Measurements from ENCODE around the gene ACTN4.

Gene ACTN4

DNA sequence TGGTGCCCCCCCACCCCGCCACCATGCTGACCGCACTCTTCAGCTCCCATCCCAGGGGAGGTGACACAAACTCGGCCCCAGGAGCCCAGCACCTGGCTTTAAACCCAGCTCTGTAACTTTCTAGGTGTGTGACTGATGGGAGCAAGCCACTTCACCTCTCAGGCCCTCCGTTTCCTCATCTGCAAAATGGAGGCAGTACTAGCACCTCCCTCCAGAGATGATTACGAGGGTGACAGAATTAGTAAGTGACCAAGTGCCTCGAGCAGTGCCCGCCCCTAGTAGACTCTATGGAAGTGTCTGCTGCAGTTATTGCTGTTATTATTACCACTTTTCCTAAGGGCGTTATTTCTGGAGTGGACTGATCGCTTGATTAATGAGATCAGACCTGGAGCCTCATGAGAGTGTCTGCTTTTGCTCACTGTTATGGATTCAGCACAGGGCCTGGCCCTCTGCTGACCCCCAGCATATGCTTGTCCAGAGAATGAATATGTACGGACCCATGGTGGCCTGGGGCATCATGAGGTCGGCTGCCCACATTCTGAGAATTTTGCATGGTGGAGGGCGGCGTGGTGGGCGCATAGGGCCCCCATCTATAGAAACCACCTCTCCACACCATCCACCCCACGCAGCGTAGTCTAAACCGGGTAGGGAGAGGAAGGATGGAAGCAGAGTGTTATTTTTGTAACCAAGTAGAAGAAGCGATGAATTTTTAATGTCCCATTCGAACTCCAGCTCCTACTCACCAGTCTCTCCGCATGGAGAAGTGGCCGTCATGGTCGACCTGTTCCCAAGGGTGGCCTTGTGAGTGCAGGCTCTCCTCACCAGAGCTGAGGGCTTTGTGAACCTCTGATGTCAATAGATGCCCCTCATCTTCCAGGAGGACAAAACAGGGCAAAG is 48.6 kb downstream of the ACTN4 start:
- Histone ChIP-seq H3K4me3 (ENCODE audit: low read depth, low read length) (no peak overlapping the region), H3K4me1 (peaks cover 14% of the 10 kb centered on the region), H3K27me3 (no peaks in the 10 kb centered on the region), H3K9me3 (no peaks in the 10 kb centered on the region), H3K36me3 (peaks cover 28% of the 10 kb centered on the region)
- TF ChIP-seq, protein P1, sequence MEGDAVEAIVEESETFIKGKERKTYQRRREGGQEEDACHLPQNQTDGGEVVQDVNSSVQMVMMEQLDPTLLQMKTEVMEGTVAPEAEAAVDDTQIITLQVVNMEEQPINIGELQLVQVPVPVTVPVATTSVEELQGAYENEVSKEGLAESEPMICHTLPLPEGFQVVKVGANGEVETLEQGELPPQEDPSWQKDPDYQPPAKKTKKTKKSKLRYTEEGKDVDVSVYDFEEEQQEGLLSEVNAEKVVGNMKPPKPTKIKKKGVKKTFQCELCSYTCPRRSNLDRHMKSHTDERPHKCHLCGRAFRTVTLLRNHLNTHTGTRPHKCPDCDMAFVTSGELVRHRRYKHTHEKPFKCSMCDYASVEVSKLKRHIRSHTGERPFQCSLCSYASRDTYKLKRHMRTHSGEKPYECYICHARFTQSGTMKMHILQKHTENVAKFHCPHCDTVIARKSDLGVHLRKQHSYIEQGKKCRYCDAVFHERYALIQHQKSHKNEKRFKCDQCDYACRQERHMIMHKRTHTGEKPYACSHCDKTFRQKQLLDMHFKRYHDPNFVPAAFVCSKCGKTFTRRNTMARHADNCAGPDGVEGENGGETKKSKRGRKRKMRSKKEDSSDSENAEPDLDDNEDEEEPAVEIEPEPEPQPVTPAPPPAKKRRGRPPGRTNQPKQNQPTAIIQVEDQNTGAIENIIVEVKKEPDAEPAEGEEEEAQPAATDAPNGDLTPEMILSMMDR (IDR thresholded peaks at IDR 0.05; ENCODE audit: low read depth, low read length): no peak
- no peak for DNase-seq

DNA sequence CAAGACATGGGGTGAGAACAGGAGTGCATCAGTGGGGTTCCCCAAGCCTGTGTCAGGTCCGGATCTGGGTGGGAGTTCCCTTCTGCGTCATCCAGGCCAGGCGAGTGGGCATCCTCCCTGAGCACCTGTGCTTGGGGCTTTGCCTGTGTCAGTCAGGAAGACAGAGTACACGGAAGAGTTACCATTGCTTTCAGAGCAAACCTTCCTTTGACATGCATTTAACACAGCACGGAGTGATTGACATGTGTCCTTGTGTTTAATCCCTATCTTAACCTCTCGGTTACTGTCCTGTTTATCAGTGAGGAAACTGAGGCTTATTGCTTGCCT is 49.2 kb downstream of the ACTN4 start:
- TF ChIP-seq, protein P1 (IDR thresholded peaks at IDR 0.05; ENCODE audit: low read depth, low read length): no peak
- H3K4me3 ChIP-seq (ENCODE audit: low read depth, low read length): no peak overlapping the region
- H3K4me1 ChIP-seq: peaks cover 11% of the 10 kb centered on the region
- no peaks in the 10 kb centered on the region for H3K27me3 ChIP-seq
- peaks cover 34% of the 10 kb centered on the region for H3K36me3 ChIP-seq
- no peak for DNase-seq
- no peaks in the 10 kb centered on the region for H3K9me3 ChIP-seq

DNA sequence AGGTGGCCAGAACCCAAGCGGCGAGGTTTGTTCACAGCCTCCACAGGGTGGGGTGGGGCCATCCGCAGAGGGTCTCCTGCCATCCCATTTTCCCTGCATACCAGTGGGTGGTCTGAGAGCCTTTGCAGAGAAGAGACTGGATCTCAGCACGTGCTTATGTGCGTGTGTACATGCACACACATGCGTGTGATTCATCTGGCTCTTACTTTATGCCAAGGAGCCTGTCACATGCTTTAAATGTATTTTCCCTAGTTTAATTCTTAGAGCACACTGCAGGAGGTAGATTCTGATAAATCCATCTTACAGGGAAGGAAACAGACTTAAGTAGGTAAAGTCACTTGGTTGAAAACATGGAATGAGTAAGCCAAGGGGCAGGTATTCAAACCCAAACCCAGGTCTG is 49.7 kb downstream of the ACTN4 start:
- H3K4me1 ChIP-seq: peaks cover 7% of the 10 kb centered on the region
- H3K36me3 ChIP-seq: peaks cover 36% of the 10 kb centered on the region
- TF ChIP-seq, protein P1 (IDR thresholded peaks at IDR 0.05; ENCODE audit: low read depth, low read length): no peak

DNA sequence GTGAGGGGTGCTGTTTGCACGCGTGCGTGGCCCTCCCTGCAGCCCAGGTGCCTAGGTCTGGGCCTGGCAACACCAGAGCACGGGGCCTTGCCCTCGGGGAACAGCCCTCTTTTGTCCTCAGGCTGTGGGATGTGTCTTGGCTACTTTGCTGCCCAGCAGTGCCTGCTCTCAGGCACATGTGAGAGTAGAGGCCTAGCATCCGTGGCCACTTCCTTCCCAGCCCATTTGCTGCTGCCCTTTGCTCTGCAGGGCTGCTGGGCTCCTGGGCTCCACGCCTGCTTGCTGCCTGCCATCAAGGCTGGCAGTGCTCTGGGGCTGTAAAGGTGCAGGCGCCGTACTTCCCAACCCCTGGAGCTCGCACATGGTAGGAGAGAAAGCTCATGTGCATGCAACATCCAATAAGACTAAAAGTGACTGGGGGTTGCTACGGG is 50.2 kb downstream of the ACTN4 start:
- Histone ChIP-seq H3K27me3 (no peaks in the 10 kb centered on the region), H3K9me3 (no peaks in the 10 kb centered on the region), H3K4me1 (peaks cover 3% of the 10 kb centered on the region), H3K4me3 (ENCODE audit: low read depth, low read length) (no peak overlapping the region), H3K36me3 (peaks cover 40% of the 10 kb centered on the region)
- DNase-seq: no peak
- TF ChIP-seq, protein P1 (IDR thresholded peaks at IDR 0.05; ENCODE audit: low read depth, low read length): no peak

More for the DNA sequence above, 49.7 kb downstream of the ACTN4 start:
- no peak for DNase-seq
- Histone ChIP-seq H3K27me3 (no peaks in the 10 kb centered on the region), H3K4me3 (ENCODE audit: low read depth, low read length) (no peak overlapping the region), H3K9me3 (no peaks in the 10 kb centered on the region)

DNA sequence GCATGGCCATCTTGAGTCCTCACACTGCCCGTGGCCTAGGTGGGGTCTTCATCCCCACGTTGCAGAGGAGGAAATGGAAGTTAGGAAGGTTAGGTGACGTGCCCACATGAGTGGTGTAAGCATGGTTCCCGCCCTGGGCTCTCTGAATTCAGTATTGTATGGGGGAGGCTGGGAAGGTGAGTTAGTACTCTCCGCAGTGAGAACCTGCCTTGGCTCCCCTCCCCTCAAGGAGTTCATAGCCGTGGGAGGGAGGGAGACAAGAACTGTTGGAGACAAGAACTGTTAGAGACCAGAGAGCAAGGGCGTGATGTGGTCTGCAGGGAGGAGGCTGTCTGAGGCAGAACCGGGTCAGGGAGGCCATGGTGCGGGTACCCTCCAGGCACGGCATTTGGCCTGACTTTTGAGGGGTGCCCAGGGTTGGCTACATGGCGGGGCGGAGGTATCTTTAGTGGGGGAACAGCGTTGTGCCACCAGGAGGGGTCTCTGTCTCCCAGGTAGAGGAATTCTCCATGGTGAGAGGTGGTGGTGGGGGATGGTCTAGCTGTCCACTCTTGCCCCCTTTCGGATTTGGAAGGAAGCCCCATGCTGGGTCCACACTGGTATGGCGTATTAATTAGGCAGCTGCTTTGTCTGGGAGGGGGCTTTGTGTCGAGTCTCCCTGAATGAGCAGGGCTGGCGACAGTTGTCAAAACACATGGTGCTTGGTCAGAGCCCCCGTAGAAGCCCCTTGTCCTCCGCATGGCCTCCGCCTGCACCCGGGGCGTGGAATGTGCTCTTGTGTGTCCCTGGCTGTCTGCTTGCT is 51.0 kb downstream of the ACTN4 start:
- no peak for DNase-seq
- Histone ChIP-seq H3K9me3 (no peaks in the 10 kb centered on the region), H3K4me3 (ENCODE audit: low read depth, low read length) (no peak overlapping the region), H3K36me3 (peaks cover 37% of the 10 kb centered on the region), H3K27me3 (no peaks in the 10 kb centered on the region), H3K4me1 (no peaks in the 10 kb centered on the region; the same call in 1 of the 2 replicates)
- TF ChIP-seq, protein P1 (IDR thresholded peaks at IDR 0.05; ENCODE audit: low read depth, low read length): no peak

DNA sequence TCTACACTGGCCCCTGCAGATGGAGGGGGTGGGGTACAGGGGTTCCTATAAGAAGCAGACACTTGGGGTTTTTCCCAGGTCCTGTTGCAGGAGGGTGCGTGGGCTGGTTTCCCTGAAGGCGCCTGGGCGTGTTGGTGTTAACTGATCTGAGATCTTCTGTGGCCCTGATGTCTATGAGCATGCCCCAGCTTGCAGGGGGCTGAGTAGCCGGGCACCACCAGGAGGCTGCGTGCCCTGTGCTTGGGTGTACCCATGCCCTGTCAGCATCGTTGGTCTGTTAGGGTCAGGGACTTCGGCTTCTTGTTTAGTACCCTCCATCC is 51.5 kb downstream of the ACTN4 start:
- Histone ChIP-seq H3K4me3 (ENCODE audit: low read depth, low read length) (no peak overlapping the region), H3K27me3 (no peaks in the 10 kb centered on the region), H3K36me3 (peaks cover 34% of the 10 kb centered on the region), H3K9me3 (no peaks in the 10 kb centered on the region), H3K4me1 (no peaks in the 10 kb centered on the region; the same call in 1 of the 2 replicates)
- no peak for DNase-seq
- TF ChIP-seq, protein P1 (IDR thresholded peaks at IDR 0.05; ENCODE audit: low read depth, low read length): no peak

Data from BE2C (cell line).